Sigmoid colon (tissue), 3 donors: Measurements from ENCODE around the gene HK1.

Source experiments
- CTCF ChIP-seq, 4 experiments: fragments of 450-650 bp in 3 of 4; fragments of 200-600 bp in 1 of 4; IDR thresholded peaks; one replicate each; pipeline ENCODE4 v1.5.1; 2016 to 2019; ENCODE audit warnings: antibody characterized with exemption in 4 of 4, mild to moderate bottlenecking in 3 of 4, moderate library complexity in 2 of 4
- POLR2A ChIP-seq, 2 donors: fragments of 450-650 bp; IDR thresholded peaks; one replicate each; pipeline ENCODE4 v1.6.1; 2016; ENCODE audit warnings: antibody characterized with exemption in 2 of 2, mild to moderate bottlenecking in 2 of 2, moderate library complexity in 2 of 2

GRCh38 chr10:69392481-69393000, 114.2 kb downstream of the HK1 start:
- TF ChIP-seq CTCF (IDR thresholded peaks at IDR 0.05) (peak; percentile 93 to 99 (median 98)), POLR2A (IDR thresholded peaks at IDR 0.05) (no peak)
